T-helper 1 cell treated with Interleukin-12 subunit alpha and Interleukin-12 subunit beta and Interleukin-4 antibody, amounts not matched to agents 30 μg/mL and 1 μg/mL, for 36 hours (primary cell): ENCODE data around the gene TRMT10C.
A peak's percentile ranks its signal among the peaks of the same experiment; 100 is the strongest.
"Not testable (repeated sequence)": the region's sequence is repeated elsewhere in the genome, so short reads cannot be mapped to it uniquely, and the experiment has no call there.

ENCODE experiments used
- H3K27ac Mint-ChIP-seq: one replicate; pipeline ENCODE4 v1.8.0; 2021; ENCODE audit warnings: mild to moderate bottlenecking, mixed read lengths
- H3K27me3 Mint-ChIP-seq: one replicate; pipeline ENCODE4 v1.8.0; 2021; ENCODE audit warnings: low read depth, mixed read lengths
- H3K36me3 Mint-ChIP-seq: one replicate; pipeline ENCODE4 v1.8.0; 2021; ENCODE audit warnings: low read depth, mixed read lengths
- H3K4me1 Mint-ChIP-seq: one replicate; pipeline ENCODE4 v1.8.0; 2021; ENCODE audit warnings: low read depth, mixed read lengths
- H3K4me3 Mint-ChIP-seq: one replicate; pipeline ENCODE4 v1.8.0; 2021; ENCODE audit warnings: mild to moderate bottlenecking, moderate library complexity, mixed read lengths
- H3K9me3 Mint-ChIP-seq: one replicate; pipeline ENCODE4 v1.8.0; 2021; ENCODE audit warnings: mixed read lengths

The TRMT10C gene

DNA sequence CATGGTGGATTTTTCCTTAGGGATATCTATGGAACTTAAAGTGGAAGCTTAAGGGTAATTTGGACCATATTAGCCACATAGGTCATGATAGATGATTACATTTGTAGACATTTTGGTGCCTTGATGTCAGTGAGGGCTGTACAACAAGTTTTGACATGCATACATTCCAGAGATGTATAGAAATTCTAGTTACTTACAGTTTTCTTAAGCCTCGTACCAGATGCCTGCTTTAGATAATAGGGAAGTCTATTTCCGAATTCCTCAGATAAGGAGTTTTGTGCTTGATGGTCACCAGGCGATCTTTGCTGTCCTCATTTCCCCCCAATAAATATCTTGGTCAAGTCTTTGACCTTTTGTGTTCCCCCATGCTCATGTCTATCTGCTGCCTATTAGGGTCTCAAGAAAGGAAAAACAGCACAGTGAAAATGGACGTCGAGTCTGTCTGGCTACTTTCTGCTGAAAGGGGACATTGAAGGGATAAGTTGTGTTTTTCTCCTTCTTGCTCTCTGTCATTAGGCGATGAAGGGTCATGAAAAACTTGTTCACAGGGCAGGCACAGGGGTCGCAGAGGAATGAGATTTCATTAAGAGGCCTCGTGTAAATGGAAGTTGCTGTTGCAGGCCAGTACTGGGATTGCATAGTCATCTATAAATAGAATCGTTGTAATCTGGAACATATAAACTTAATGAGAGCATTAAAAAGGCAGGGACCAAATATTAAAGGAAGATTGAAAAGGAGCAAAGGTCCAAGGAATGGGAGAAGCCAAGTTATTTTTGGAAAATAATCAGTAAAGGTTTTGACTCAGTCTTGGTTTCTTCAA lies 28.7 kb upstream of the TRMT10C start:
- Mint-ChIP-seq H3K27ac (no peak overlapping the region), H3K9me3 (peaks cover 11% of the 10 kb centered on the region), H3K27me3 (no peaks in the 10 kb centered on the region), H3K4me1 (peaks cover 34% of the 10 kb centered on the region), H3K36me3 (peaks cover 12% of the 10 kb centered on the region), H3K4me3 (no peak overlapping the region)

DNA sequence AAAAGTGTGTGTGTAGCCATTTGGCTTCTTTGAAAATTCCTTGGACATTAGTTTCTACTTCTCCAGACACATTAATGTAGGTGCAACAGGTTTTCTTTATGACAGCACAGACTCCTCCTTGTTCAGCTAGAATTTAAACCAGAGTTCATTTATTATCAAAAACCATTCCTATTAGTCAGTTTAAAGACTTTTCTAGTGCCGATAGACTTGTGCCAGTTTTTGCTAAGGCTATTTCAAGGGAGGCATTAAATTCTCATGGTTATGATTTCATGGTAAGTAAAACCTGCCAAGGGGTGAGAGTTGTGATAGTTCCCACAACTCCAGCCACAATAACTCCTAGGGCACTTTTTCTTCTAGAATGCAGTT lies 28.1 kb upstream of the TRMT10C start:
- no peaks in the 10 kb centered on the region for H3K27me3 Mint-ChIP-seq
- peaks cover 12% of the 10 kb centered on the region for H3K36me3 Mint-ChIP-seq
- no peak overlapping the region for H3K4me3 Mint-ChIP-seq
- H3K4me1 Mint-ChIP-seq: peaks cover 34% of the 10 kb centered on the region
- peaks cover 12% of the 10 kb centered on the region for H3K9me3 Mint-ChIP-seq
- no peak overlapping the region for H3K27ac Mint-ChIP-seq

DNA sequence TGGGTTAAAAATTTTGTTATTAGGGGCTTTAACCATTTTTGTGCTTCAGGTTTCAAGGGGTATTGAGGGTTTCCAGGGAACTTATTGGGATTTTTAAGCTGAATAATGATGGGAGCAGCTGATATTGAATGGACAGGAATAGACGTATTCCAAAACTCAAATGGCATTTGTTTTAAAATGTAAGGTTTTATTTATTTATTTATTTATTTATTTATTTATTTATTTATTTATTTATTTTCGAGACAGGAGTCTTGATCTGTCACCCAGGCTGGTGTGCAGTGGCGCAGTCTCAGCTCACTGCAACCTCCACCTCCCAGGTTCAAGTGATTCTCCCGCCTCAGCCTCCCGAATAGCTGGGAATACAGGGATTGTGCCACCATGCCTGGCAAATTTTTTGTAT lies 26.4 kb upstream of the TRMT10C start:
- H3K4me3 Mint-ChIP-seq: no peak overlapping the region
- H3K9me3 Mint-ChIP-seq: peaks cover 12% of the 10 kb centered on the region
- peaks cover 24% of the 10 kb centered on the region for H3K4me1 Mint-ChIP-seq
- H3K27ac Mint-ChIP-seq: no peak overlapping the region
- peaks cover 14% of the 10 kb centered on the region for H3K36me3 Mint-ChIP-seq
- peaks cover 9% of the 10 kb centered on the region for H3K27me3 Mint-ChIP-seq

DNA sequence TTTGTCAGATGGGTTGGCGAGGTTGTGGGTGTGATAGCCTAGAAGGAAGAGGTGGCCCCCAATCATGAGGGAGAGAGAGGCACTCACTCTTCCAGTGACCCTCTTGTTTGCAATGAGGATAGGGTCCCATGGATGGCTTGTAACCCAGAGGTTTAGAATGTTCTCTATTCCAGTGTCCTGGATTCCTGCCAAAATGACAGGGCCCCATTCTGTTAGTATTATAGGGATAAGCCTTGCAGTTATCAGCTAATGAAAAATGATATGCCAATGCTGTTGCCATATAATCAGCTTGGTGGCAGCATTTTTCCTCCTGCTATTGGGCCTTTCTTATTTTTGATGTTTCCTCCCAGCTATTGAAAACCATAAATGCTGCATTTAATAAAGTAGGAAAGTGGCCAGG lies 25.4 kb upstream of the TRMT10C start:
- Mint-ChIP-seq H3K27me3 (peaks cover 9% of the 10 kb centered on the region), H3K27ac (no peak overlapping the region), H3K9me3 (peaks cover 12% of the 10 kb centered on the region)

DNA sequence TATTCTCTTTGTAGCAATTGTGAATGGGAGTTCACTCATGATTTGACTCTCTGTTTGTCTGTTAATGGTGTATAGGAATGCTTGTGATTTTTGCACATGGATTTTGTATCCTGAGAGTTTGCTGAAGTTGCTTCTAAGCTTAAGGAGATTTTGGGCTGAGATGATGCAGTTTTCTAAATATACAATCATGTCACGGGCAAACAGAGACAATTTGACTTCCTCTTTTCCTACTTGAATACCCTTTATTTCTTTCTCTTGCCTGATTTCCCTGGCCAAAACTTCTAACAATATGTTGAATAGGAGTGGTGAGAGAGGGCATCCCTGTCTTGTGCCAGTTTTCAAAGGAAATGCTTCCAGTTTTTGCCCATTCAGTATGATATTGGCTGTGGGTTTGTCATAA lies 24.7 kb upstream of the TRMT10C start:
- H3K27ac Mint-ChIP-seq, H3K27me3 Mint-ChIP-seq, H3K4me3 Mint-ChIP-seq: not testable (repeated sequence)
- H3K9me3 Mint-ChIP-seq: peaks cover 12% of the 10 kb centered on the region
- H3K36me3 Mint-ChIP-seq: peaks cover 14% of the 10 kb centered on the region
- peaks cover 10% of the 10 kb centered on the region for H3K4me1 Mint-ChIP-seq

More for the DNA sequence above, 25.4 kb upstream of the TRMT10C start:
- H3K4me3 Mint-ChIP-seq: no peak overlapping the region
- H3K36me3 Mint-ChIP-seq: peaks cover 14% of the 10 kb centered on the region
- H3K4me1 Mint-ChIP-seq: peaks cover 15% of the 10 kb centered on the region

DNA sequence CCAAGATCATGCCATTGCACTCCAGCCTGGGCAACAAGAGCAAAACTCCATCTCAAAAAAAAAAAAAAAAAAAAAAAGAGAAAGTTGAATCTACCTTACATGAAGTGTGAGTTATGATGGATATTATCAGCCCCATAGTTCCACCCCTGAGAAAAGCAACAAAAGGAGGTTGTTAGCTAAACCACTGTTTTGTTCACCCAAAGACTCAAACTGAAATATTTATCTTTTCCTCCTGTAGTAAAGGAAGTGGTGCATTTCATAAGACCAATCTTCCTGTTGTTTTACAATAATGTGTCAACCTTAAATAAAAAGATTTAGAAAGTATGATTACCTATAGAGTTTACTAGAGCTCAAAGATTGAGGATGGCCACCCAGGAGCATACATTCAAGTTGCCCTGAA lies 18.7 kb upstream of the TRMT10C start:
- peaks cover 29% of the 10 kb centered on the region for H3K4me1 Mint-ChIP-seq
- peak overlapping the region; percentile 78 for H3K27ac Mint-ChIP-seq
- peaks cover 16% of the 10 kb centered on the region for H3K9me3 Mint-ChIP-seq
- peaks cover 11% of the 10 kb centered on the region for H3K36me3 Mint-ChIP-seq
- peaks cover 9% of the 10 kb centered on the region for H3K27me3 Mint-ChIP-seq
- peak overlapping the region; percentile 29 for H3K4me3 Mint-ChIP-seq

DNA sequence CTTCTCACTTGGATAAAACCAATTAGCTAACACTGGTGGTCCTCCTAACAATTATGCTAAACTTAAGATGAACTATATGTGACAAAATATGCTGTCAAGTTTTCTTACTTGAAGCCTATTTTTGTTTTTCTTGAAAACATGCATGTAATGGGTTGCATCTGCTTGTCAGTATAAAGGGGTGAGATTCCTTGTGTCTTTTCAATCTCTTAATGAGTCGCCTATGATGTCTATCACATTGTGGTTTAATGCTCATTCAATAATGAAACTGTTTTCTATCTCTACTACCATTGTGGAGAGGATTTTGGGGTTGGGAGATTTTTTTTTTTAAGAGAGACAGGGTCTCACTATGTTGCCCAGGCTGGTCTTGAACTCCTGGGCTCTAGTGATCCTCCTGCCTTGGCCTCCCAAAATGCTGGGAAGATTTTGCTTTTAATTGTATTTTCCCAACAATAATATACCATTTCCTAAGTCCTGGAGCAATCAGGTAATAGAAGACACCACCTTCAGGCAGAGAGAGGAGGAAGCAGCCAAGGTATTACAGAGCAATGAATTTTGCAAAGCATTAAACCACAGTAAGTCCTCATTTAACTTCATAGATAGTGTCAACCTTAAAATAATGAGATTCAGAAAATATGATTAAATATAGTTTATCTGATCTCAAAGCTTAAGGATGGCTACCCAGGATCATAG lies 17.4 kb upstream of the TRMT10C start:
- Mint-ChIP-seq H3K27me3 (peaks cover 5% of the 10 kb centered on the region), H3K4me1 (peaks cover 29% of the 10 kb centered on the region), H3K4me3 (peak overlapping the region; percentile 27), H3K9me3 (peaks cover 9% of the 10 kb centered on the region), H3K36me3 (peaks cover 7% of the 10 kb centered on the region), H3K27ac (peak overlapping the region; percentile 27)

DNA sequence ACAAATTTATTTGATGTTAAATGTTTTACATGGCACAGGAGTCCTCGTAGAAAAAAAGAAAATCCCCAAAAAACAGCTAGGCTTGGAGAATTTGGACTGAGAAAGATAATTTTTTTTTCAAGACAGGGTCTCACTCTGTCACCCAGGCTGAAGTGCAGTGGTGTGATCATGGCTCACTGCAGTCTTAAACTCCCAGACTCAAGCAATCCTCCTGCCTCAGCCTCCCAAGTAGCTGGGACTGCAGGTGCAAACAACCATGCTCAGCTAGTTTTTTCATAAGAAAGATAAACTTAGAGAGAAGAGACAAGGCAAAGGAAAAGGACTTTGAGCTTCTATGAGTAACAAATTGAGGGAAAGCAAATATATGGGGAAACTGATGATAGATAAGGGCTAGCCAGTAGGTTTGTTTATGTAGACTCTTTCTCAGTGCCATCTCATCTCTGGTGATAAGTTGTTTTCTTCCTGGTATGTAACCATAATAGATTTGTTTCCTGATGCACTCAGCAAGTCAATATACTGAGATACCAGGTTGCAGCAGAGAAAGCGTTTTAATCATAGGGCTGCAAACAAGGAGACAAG lies 13.1 kb upstream of the TRMT10C start:
- Mint-ChIP-seq H3K27ac (no peak overlapping the region), H3K36me3 (no peaks in the 10 kb centered on the region)

DNA sequence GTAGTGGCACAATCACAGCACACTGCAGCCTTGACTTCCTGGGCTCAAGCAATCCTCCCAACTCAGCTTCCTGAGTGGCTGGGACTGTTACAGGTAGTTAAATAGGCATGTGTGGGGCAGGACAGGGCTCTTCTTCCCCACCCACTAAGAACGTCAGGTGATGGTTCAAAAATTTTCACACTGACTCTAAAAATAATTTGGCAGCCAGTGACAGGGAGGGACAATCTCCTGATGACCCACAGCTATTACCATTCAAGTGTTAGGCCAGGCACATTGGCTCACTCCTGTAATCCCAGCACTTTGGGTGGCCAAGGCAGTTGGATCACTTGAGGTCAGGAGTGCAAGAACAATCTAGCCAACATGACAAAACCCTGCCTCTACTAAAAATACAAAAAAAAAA lies 12.2 kb upstream of the TRMT10C start:
- no peaks in the 10 kb centered on the region for H3K27me3 Mint-ChIP-seq
- peaks cover 4% of the 10 kb centered on the region for H3K4me1 Mint-ChIP-seq
- no peaks in the 10 kb centered on the region for H3K9me3 Mint-ChIP-seq
- H3K27ac Mint-ChIP-seq: no peak overlapping the region
- H3K36me3 Mint-ChIP-seq: no peaks in the 10 kb centered on the region
- no peak overlapping the region for H3K4me3 Mint-ChIP-seq

More for the DNA sequence above, 13.1 kb upstream of the TRMT10C start:
- Mint-ChIP-seq H3K9me3 (no peaks in the 10 kb centered on the region), H3K27me3 (no peaks in the 10 kb centered on the region), H3K4me1 (peaks cover 11% of the 10 kb centered on the region), H3K4me3 (no peak overlapping the region)

DNA sequence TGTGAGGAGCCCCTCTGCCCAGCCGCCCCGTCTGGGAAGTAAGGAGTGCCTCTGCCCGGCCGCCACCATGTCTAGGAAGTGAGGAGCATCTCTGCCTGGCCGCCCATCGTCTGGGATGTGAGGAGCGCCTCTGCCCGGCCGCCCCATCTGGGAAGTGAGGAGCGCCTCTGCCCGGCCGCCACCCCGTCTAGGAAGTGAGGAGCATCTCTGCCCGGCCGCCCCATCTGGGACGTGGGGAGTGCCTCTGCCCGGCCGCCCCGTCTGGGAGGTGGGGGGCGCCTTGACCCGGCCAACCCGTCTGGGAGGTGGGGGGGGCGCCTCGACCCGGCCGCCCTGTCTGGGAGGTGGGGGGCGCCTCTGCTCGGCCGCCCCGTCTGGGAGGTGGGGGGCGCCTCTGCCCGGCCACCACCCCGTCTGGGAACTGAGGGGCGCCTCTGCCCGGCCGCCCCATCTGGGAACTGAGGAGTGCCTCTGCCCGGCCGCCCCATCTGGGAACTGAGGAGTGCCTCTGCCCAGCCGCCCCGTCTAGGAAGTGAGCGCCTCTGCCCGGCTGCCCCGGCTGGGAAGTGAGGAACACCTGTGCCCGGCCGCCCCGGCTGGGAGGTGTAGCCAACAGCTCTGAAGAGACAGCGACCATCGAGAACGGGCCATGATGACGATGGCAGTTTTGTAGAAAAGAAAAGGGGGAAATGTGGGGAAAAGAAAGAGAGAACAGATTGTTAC lies 10.1 kb upstream of the TRMT10C start:
- H3K27me3 Mint-ChIP-seq, H3K9me3 Mint-ChIP-seq, H3K27ac Mint-ChIP-seq, H3K4me1 Mint-ChIP-seq, H3K36me3 Mint-ChIP-seq, H3K4me3 Mint-ChIP-seq: not testable (repeated sequence)

DNA sequence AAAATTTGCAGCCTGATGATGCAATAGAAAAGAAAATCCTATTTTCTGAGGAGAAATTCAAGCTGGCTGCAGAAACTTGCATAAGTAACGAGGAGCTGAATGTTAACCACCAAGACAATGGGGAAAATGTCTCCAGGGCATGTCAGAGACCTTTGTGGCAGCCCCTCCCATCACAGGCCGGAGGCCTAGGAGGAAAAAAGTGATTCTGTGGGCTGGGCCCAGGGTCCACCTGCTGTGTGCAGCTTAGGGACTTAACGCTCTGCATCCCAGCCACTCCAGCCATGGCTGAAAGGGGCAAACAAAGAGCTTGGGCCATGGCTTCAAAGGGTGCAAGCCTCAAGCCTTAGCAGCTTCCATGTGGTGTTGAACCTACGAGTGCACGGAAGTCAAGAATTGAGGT lies 8.3 kb upstream of the TRMT10C start:
- H3K4me1 Mint-ChIP-seq, H3K9me3 Mint-ChIP-seq, H3K36me3 Mint-ChIP-seq, H3K27ac Mint-ChIP-seq, H3K4me3 Mint-ChIP-seq: not testable (repeated sequence)
- H3K27me3 Mint-ChIP-seq: peaks cover 14% of the 10 kb centered on the region

DNA sequence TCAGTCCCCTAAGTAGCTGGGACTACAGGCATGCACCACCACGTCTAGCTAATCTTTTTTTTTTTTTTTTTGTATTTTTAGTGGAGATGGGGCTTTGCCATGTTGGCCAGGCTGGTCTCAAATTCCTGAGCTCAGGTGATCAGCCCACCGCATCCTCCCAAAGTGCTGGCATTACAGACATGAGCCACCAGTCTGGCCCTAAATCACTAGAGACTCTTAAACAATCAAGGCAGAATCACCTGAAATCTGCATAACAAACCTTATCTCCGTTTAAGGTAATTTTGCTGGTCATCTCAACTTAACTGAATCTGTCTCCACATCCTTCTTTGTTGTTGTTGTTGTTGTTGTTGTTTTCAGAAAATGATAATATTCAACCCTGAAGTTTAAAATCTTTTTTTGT lies 5.6 kb upstream of the TRMT10C start:
- peaks cover 14% of the 10 kb centered on the region for H3K27me3 Mint-ChIP-seq
- H3K4me3 Mint-ChIP-seq: no peak overlapping the region
- peaks cover 4% of the 10 kb centered on the region for H3K36me3 Mint-ChIP-seq
- no peak overlapping the region for H3K27ac Mint-ChIP-seq
- peaks cover 4% of the 10 kb centered on the region for H3K4me1 Mint-ChIP-seq
- no peaks in the 10 kb centered on the region for H3K9me3 Mint-ChIP-seq

DNA sequence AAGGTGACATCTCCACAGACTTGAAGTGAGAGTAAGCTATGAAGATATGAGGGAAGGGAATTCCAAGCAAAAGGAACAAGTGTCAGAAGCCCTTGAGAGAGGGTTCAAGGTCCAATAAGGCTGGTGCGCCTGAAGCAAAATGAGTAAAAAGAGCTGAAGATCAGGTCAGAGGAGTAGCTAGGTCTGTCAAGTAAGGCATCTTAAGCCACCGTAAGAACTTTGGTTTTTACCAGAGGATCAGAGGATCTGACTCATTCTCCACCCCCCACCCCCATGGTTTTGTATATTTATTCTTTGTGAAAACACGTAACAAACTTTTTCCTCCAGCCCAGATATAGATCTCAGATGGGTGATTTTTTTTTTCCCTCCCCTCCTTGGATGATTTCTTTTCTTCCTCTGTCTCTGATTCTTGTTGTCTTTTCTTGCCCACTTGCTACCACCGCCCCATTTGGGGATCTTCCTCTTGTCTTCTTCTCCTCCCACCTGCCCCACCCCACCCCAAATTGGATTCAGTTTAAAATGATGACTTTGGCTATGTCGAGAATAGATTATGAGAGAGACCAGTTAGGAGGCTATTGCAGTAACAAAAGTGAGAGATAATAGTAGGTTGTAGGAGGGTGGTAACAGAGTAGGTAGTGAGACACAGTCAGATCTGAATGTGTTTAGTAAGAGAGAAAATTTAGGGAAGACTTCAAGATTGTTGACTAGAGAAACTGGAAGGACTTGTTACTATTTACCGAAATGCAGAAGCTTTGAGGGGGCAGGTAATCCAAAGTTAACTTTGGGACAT lies 6.1 kb downstream of the TRMT10C start:
- peaks cover 34% of the 10 kb centered on the region for H3K36me3 Mint-ChIP-seq
- no peak overlapping the region for H3K4me3 Mint-ChIP-seq
- H3K9me3 Mint-ChIP-seq: no peaks in the 10 kb centered on the region
- H3K27ac Mint-ChIP-seq: peak overlapping the region; percentile 38
- H3K4me1 Mint-ChIP-seq: peaks cover 36% of the 10 kb centered on the region
- H3K27me3 Mint-ChIP-seq: no peaks in the 10 kb centered on the region
